ENCODE data around the gene PTPN4.

The PTPN4 gene

DNA sequence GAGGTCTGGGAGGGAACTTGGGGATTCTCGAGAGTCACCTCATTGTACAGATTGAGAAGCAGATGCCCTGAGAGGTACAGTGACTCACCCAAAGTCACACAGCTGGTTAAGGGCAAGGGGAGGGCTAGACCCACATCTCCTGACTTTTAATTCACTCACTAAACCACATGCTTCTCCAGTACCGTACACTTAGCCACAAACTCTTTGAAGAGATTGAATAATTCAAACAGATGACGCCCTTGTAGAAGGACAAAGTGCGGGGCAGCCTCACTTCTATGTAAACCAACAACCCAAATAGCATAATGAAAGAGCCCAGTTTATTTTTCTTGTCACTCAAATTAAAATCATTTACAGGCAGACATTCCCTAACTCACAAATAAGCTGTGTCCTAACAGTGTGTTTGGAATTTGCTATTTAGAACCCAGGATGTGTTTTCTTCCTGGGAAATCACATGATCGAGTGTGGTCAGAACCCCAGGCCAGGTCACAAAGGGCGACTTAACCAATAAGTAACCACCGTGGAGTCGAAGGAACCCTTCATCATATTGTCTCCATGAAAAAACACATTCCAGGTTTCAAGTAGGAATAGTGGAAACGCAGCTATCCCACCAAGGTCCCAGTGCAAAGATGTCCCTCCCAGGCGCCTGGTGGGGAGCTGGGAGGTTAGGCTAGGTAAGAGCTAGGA, 35.8 kb upstream of the PTPN4 start:
- DNase-seq (ENCODE audit: extremely low read depth, low read depth): no peak
- TF ChIP-seq, protein P1, sequence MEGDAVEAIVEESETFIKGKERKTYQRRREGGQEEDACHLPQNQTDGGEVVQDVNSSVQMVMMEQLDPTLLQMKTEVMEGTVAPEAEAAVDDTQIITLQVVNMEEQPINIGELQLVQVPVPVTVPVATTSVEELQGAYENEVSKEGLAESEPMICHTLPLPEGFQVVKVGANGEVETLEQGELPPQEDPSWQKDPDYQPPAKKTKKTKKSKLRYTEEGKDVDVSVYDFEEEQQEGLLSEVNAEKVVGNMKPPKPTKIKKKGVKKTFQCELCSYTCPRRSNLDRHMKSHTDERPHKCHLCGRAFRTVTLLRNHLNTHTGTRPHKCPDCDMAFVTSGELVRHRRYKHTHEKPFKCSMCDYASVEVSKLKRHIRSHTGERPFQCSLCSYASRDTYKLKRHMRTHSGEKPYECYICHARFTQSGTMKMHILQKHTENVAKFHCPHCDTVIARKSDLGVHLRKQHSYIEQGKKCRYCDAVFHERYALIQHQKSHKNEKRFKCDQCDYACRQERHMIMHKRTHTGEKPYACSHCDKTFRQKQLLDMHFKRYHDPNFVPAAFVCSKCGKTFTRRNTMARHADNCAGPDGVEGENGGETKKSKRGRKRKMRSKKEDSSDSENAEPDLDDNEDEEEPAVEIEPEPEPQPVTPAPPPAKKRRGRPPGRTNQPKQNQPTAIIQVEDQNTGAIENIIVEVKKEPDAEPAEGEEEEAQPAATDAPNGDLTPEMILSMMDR (IDR thresholded peaks at IDR 0.05; ENCODE audit: low read depth, low read length): no peak

DNA sequence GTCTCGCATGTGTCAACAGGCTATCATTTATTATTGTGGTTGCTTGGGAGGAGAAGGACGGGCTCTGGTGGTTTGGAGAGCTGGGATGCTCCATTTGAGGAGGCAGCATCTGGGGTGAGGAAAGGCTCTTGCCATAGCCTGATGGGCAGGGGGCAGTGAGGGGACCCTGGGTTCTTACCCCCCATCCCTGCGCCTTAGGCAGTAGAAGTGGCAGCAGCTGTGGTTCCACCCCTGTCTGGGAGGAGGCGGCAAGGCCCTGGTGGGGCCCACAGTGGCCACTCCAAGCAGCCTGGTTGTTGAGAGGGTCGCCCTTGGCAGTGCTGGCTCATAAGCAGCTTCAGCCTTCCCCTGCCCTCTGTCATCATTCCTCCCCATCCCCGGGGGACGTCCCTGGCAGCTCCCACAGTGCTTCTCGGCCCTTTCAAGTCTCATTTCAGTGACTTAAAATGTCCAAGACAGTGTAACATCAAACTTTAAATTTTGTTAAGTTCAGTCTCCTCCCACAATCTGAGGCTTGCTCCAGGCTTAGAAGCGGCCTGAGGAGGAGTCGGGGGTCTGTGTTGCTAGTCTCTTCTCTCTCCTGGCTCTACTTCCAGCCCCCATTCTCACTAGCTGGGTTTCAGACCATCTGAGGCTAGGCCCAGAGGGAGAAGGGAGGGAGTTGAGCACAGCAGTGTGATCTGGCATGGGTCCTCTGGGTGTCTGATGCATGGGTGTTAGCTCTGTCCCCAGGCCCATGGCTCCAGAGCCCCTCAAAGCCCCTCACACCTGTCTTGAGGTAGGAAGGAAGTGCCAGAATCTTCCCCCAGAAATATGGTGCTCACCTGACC, 34.9 kb upstream of the PTPN4 start:
- TF ChIP-seq, protein P1 (IDR thresholded peaks at IDR 0.05; ENCODE audit: low read depth, low read length): no peak
- no peak for DNase-seq (ENCODE audit: extremely low read depth, low read depth)

DNA sequence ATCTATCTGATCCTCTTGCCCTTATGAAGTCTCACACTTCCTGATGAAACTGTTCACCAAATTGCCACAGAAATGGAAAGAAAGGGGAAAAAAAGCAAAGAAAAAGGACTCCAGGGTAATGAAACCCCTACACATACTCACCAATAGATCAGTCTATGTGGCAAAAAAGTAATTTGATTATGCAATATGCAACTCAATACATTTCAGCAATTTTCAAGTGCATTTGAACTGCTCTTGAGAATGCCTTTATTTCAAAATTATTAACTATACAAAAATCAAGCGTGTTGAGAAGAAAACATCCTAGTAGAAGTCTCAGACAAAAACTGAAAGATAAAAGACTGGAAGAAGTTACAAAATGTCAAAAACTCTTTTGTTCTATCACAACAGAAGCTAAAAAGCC, 32.2 kb upstream of the PTPN4 start:
- TF ChIP-seq, protein P1 (IDR thresholded peaks at IDR 0.05; ENCODE audit: low read depth, low read length): no peak
- no peak for DNase-seq (ENCODE audit: extremely low read depth, low read depth)

DNA sequence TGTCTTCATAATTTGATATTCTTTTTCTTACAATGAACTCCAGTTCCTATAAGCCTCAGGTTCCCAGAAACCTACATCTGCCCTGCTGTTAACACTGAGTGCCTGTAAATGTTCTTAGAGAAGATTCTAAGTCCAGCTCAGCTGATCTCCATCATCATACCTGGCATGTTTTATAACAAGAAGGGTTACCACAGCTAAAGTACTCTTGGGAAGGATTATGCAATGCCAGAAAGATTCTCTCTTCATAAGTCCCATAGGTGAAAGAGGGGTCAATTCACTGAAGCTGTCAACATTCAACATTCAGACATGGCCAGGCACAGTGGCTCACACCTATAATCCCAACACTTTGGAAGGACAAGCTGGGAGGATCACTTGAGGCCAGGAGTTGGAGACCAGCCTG, 31.3 kb upstream of the PTPN4 start:
- TF ChIP-seq, protein P1 (IDR thresholded peaks at IDR 0.05; ENCODE audit: low read depth, low read length): no peak
- DNase-seq (ENCODE audit: extremely low read depth, low read depth): no peak

GRCh38 chr2:119730671-119731177, 29.0 kb upstream of the PTPN4 start:
- DNase-seq (ENCODE audit: extremely low read depth, low read depth): no peak
- TF ChIP-seq, protein P1 (IDR thresholded peaks at IDR 0.05; ENCODE audit: low read depth, low read length): no peak

- no peak for DNase-seq (ENCODE audit: extremely low read depth, low read depth)
- TF ChIP-seq, protein P1 (IDR thresholded peaks at IDR 0.05; ENCODE audit: low read depth, low read length): no peak
Observed at GRCh38 chr2:119731983-119732382, 27.7 kb upstream of the PTPN4 start.

GRCh38 chr2:119732601-119733164, 27.0 kb upstream of the PTPN4 start:
- TF ChIP-seq, protein P1 (IDR thresholded peaks at IDR 0.05; ENCODE audit: low read depth, low read length): no peak
- DNase-seq (ENCODE audit: extremely low read depth, low read depth): no peak
